B cell (primary cell): ENCODE results near the gene CHIC2. TPM values are rescaled to one million over a fixed set of nuclear protein-coding genes. Genes with fewer than 3 reads are reported as not detected.

ENCODE experiments used
- ATAC-seq: fragments of 200-7000 bp; cut with Tn5 transposase; one replicate; pipeline ENCODE4 v1.10.0; 2021; ENCODE audit warnings: low read depth, mild to moderate bottlenecking, moderate number of reproducible peaks, moderate library complexity
- CTCF ChIA-PET: fragments of 350-600 bp; sonication (Branson Sonifier 250); formaldehyde crosslinking; loops from one replicate; lab custom pipeline; 2021; ENCODE audit warnings: antibody characterized with exemption, inconsistent platforms; lab: Charles Lee
- POLR2A ChIA-PET: fragments of 350-600 bp; sonication (Branson Sonifier 250); formaldehyde crosslinking; loops from one replicate; lab custom pipeline; 2021; ENCODE audit warnings: antibody characterized with exemption; lab: Charles Lee
- DNase-seq: peaks from one replicate; pipeline ENCODE4 v3.0.0; 2013
- H2AFZ ChIP-seq: 2 replicates; pipeline ENCODE4 v1.6.1; 2012; ENCODE audit warnings: mild to moderate bottlenecking, low read depth, low read length; ENCODE audit not compliant: insufficient read depth, poor library complexity, severe bottlenecking
- H3K27ac ChIP-seq, 2 donors: 1 replicate in 1 of 2; 2 replicates in 1 of 2; pipeline ENCODE4 v1.5.1; 2012 to 2013; ENCODE audit warnings: low read length in 2 of 2, mild to moderate bottlenecking in 2 of 2, moderate library complexity in 1 of 2
- H3K27me3 ChIP-seq, 4 experiments: fragments of 200-600 bp in 1 of 4; sonication (generic) in 1 of 4; replicated peaks in 1 of 4; 1 replicate in 2 of 4; 2 replicates in 2 of 4; pipeline versions ENCODE4 v1.6.1 to v1.7.0; 2013 to 2016; ENCODE audit warnings: low read length in 3 of 4, mild to moderate bottlenecking in 2 of 4, mixed read lengths in 1 of 4, moderate library complexity in 1 of 4; ENCODE audit not compliant: insufficient read depth in 4 of 4, control insufficient read depth in 3 of 4; ENCODE audit errors: control extremely low read depth in 1 of 4
- H3K36me3 ChIP-seq, 2 experiments: replicated peaks in 1 of 2; 1 replicate in 1 of 2; 2 replicates in 1 of 2; pipeline versions ENCODE4 v1.6.1 to v1.7.1; 2013; ENCODE audit warnings: low read length in 1 of 2; ENCODE audit not compliant: insufficient read depth in 2 of 2, control insufficient read depth in 1 of 2; ENCODE audit errors: control extremely low read depth in 1 of 2, extremely low read depth in 1 of 2
- H3K4me1 ChIP-seq, 2 donors: fragments of 200-600 bp in 1 of 2; sonication (generic) in 1 of 2; 1 replicate in 1 of 2; 2 replicates in 1 of 2; pipeline versions ENCODE4 v1.5.1 to v1.6.1; 2013 to 2017; ENCODE audit warnings: low read length in 2 of 2; ENCODE audit not compliant: control insufficient read depth in 2 of 2, insufficient read depth in 2 of 2
- H3K4me2 ChIP-seq: replicated peaks from 2 replicates; pipeline ENCODE3; 2012; ENCODE audit warnings: mild to moderate bottlenecking, low read depth, low read length; ENCODE audit not compliant: poor library complexity, severe bottlenecking
- H3K4me3 ChIP-seq, 5 experiments: fragments of 200-600 bp in 1 of 5; sonication (generic) in 1 of 5; 1 replicate in 3 of 5; 2 replicates in 2 of 5; pipeline versions ENCODE4 v1.5.1 to v1.7.0; 2011 to 2016; ENCODE audit warnings: low read length in 4 of 5, mild to moderate bottlenecking in 4 of 5, low read depth in 2 of 5, control low read depth in 1 of 5, moderate library complexity in 1 of 5; ENCODE audit not compliant: insufficient read depth in 1 of 5; ENCODE audit errors: control extremely low read depth in 1 of 5, extremely low read depth in 1 of 5
- H3K79me2 ChIP-seq: fragments of 200-600 bp; sonication (generic); one replicate; pipeline ENCODE4 v1.6.0; 2016; ENCODE audit warnings: low read length; ENCODE audit not compliant: control insufficient read depth, insufficient read depth
- H3K9ac ChIP-seq: fragments of 200-600 bp; sonication (generic); 2 replicates; pipeline ENCODE4 v1.6.1; 2017; ENCODE audit warnings: mild to moderate bottlenecking, low read length, moderate library complexity
- H3K9me3 ChIP-seq, 3 donors: one replicate each; pipeline versions ENCODE4 v1.6.1 to v1.7.1; 2013; ENCODE audit warnings: low read length in 2 of 3; ENCODE audit not compliant: control insufficient read depth in 2 of 3, insufficient read depth in 1 of 3; ENCODE audit errors: control extremely low read depth in 1 of 3
- H4K20me1 ChIP-seq: 2 replicates; pipeline ENCODE4 v1.6.0; 2012; ENCODE audit warnings: mild to moderate bottlenecking, low read length; ENCODE audit not compliant: insufficient read depth, control insufficient read depth, poor library complexity, severe bottlenecking
- H3K27ac Mint-ChIP-seq: one replicate; pipeline ENCODE4 v1.8.0; 2021; ENCODE audit warnings: mixed read lengths
- H3K27me3 Mint-ChIP-seq: one replicate; pipeline ENCODE4 v1.8.0; 2021; ENCODE audit warnings: mixed read lengths
- H3K4me1 Mint-ChIP-seq: one replicate; pipeline ENCODE4 v1.8.0; 2021; ENCODE audit warnings: mixed read lengths
- H3K4me3 Mint-ChIP-seq: one replicate; pipeline ENCODE4 v1.8.0; 2021; ENCODE audit warnings: mixed read lengths
- H3K9me3 Mint-ChIP-seq: one replicate; pipeline ENCODE4 v1.8.0; 2022; ENCODE audit warnings: mixed read lengths; ENCODE audit not compliant: insufficient read depth
- CTCF ChIP-seq: fragments of 200-600 bp; IDR thresholded peaks from one replicate; pipeline ENCODE4 v1.8.0; 2022; ENCODE audit warnings: antibody characterized with exemption, mild to moderate bottlenecking
- EZH2 ChIP-seq: IDR thresholded peaks from 2 replicates; pipeline ENCODE4 v1.6.1; 2012; ENCODE audit warnings: borderline replicate concordance, low read depth, mild to moderate bottlenecking, moderate library complexity, low read length; ENCODE audit not compliant: insufficient read depth, poor library complexity, severe bottlenecking
- intact Hi-C: fragments of 100-400 bp; cut with micrococcal nuclease; formaldehyde crosslinking; loops from one replicate; pipeline ENCODE4 v1.10.0; 2022
- polyA plus RNA-seq: library from polyadenylated mRNA; depleted of rRNA; stranded (reverse); fragments of >200 nt; gene quantifications from 2 replicates; pipeline ENCODE4 v1.2.3, GENCODE V29; 2012
- total RNA-seq, 2 donors: library from RNA; stranded (reverse); fragments of 120-200 nt in 1 of 2; gene quantifications; 1 replicate in 1 of 2; 2 replicates in 1 of 2; pipeline versions ENCODE4 v1.2.3 to v1.2.4, GENCODE V29; 2013 to 2022

The CHIC2 gene
- total and polyA plus RNA-seq, 2 donors (not counting 1 experiment from before 2014, with no cell fraction given), result 20.2 to 37.7 TPM

GRCh38 chr4:53986062-53986461, 78.3 kb downstream of the CHIC2 start:
- intact Hi-C loops, result no loop called here
- no peaks in the 10 kb centered on the region for H3K4me1 Mint-ChIP-seq
- no peaks in the 10 kb centered on the region for H3K27me3 Mint-ChIP-seq
- CTCF ChIA-PET, result no interaction called here
- no peak overlapping the region for H3K9ac ChIP-seq
- ATAC-seq, result no peak
- no peaks in the 10 kb centered on the region for H3K79me2 ChIP-seq
- no peak overlapping the region for H3K4me2 ChIP-seq
- no peak overlapping the region for H3K4me3 ChIP-seq
- H3K36me3 ChIP-seq, result no peaks in the 10 kb centered on the region
- H3K9me3 ChIP-seq, result peaks cover 0 to 4% (median 0%) of the 10 kb centered on the region in 3 donors
- no peak overlapping the region for H2AFZ ChIP-seq
- TF ChIP-seq EZH2, result no peak
- TF ChIP-seq CTCF, result no peak
- H3K9me3 Mint-ChIP-seq, result no peaks in the 10 kb centered on the region
- POLR2A ChIA-PET, result no interaction called here
- H3K27me3 ChIP-seq, result peaks cover 0 to 3% (median 0%) of the 10 kb centered on the region in 4 experiments
- H3K27ac ChIP-seq, result no peak overlapping the region
- H3K4me3 Mint-ChIP-seq, result no peak overlapping the region
- DNase-seq, result no peak
- no peaks in the 10 kb centered on the region for H3K4me1 ChIP-seq
- no peak overlapping the region for H3K27ac Mint-ChIP-seq
- H4K20me1 ChIP-seq, result no peaks in the 10 kb centered on the region

- no peak overlapping the region for H3K27ac ChIP-seq
- ChIA-PET POLR2A (no interaction called here), CTCF (no interaction called here)
- intact Hi-C loops, result no loop called here
- no peaks in the 10 kb centered on the region for H3K9me3 Mint-ChIP-seq
- no peaks in the 10 kb centered on the region for H3K27me3 Mint-ChIP-seq
- no peaks in the 10 kb centered on the region for H4K20me1 ChIP-seq
- H3K4me2 ChIP-seq, result no peak overlapping the region
- peaks cover 0 to 8% (median 0%) of the 10 kb centered on the region in 3 donors for H3K9me3 ChIP-seq
- no peaks in the 10 kb centered on the region for H3K79me2 ChIP-seq
- H3K27me3 ChIP-seq, result peaks cover 0 to 3% (median 0%) of the 10 kb centered on the region in 4 experiments
- H3K9ac ChIP-seq, result no peak overlapping the region
- no peaks in the 10 kb centered on the region for H3K4me1 ChIP-seq
- DNase-seq (no peak), ATAC-seq (no peak)
- no peak overlapping the region for H3K4me3 Mint-ChIP-seq
- no peak overlapping the region for H2AFZ ChIP-seq
- no peaks in the 10 kb centered on the region for H3K4me1 Mint-ChIP-seq
- TF ChIP-seq EZH2, result no peak
- TF ChIP-seq CTCF, result no peak
- H3K27ac Mint-ChIP-seq, result no peak overlapping the region
- H3K36me3 ChIP-seq, result no peaks in the 10 kb centered on the region
- no peak overlapping the region for H3K4me3 ChIP-seq
Observed at GRCh38 chr4:53981567-53981966, 82.8 kb downstream of the CHIC2 start.
